HCT116 (cell line): ENCODE results near the gene ANO2. TPM values are rescaled to one million over a fixed set of nuclear protein-coding genes. Genes with fewer than 3 reads are reported as not detected.

ENCODE experiments used
- ATAC-seq: fragments of 200-7000 bp; cut with Tn5 transposase; 2 replicates; pipeline ENCODE4 v1.9.1; 2020; ENCODE audit warnings: mild to moderate bottlenecking, moderate library complexity
- BruUV-seq: library from RNA; stranded (reverse); fragments of 400-500 nt; replicated peaks from 2 replicates; lab custom pipeline; 2021; lab: Mats Ljungman, UMichigan
- CTCF ChIA-PET: fragments of 300-600 bp; sonication (Branson Sonifier 250); formaldehyde crosslinking; loops from one replicate; lab custom pipeline; 2021; ENCODE audit warnings: antibody characterized with exemption; lab: Charles Lee
- POLR2A ChIA-PET: fragments of 300-600, 350-600 bp; sonication (Branson Sonifier 250); formaldehyde crosslinking; loops from one replicate; lab custom pipeline; 2021; ENCODE audit warnings: antibody characterized with exemption; lab: Charles Lee
- RAD21 ChIA-PET, 2 experiments: fragments of 300-600 bp; sonication (Branson Sonifier 250); formaldehyde crosslinking; loops; one replicate each; lab custom pipeline; 2023; ENCODE audit warnings: low total read pairs in 2 of 2; ENCODE audit not compliant: uncharacterized antibody in 2 of 2, unreplicated experiment in 2 of 2, low non-redundant PET in 1 of 2; lab: Charles Lee
- DNase-seq: peaks from one replicate; pipeline ENCODE4 v3.0.0-alpha.2; 2010; ENCODE audit warnings: low read depth, low spot score
- H2AFZ ChIP-seq: fragments of 200-600 bp; shearing (Covaris generic), sonication (generic); 2 replicates; pipeline ENCODE4 v1.6.1; 2017; ENCODE audit warnings: low read depth, mixed run types, mixed read lengths, antibody characterized with exemption, low read length; ENCODE audit not compliant: poor library complexity, severe bottlenecking
- H3K27ac ChIP-seq: 2 replicates; pipeline ENCODE4 v1.5.1; 2012; ENCODE audit warnings: low read depth, low read length
- H3K27me3 ChIP-seq: fragments of 200-600 bp; sonication (generic); 2 replicates; pipeline ENCODE4 v1.6.1; 2016; ENCODE audit warnings: mixed run types, low read length, mixed read lengths; ENCODE audit not compliant: insufficient read depth
- H3K36me3 ChIP-seq, 2 experiments: fragments of 200-500 bp in 1 of 2; fragments of 200-600 bp in 1 of 2; sonication (Bioruptor generic) in 1 of 2; sonication (generic) in 1 of 2; 2 replicates each; pipeline versions ENCODE4 v1.5.1 to v1.6.1; 2014 to 2016; ENCODE audit warnings: low read length in 2 of 2, inconsistent platforms in 1 of 2, mixed read lengths in 1 of 2, mixed run types in 1 of 2; ENCODE audit not compliant: insufficient read depth in 2 of 2, control insufficient read depth in 1 of 2
- H3K4me1 ChIP-seq, 2 experiments: fragments of 200-600 bp in 1 of 2; sonication (generic) in 1 of 2; 2 replicates each; pipeline versions ENCODE4 v1.5.1 to v1.6.1; 2012 to 2017; ENCODE audit warnings: low read length in 2 of 2, inconsistent platforms in 1 of 2, mild to moderate bottlenecking in 1 of 2, mixed read lengths in 1 of 2, mixed run types in 1 of 2, moderate library complexity in 1 of 2; ENCODE audit not compliant: insufficient read depth in 2 of 2, control insufficient read depth in 1 of 2
- H3K4me2 ChIP-seq: fragments of 200-600 bp; sonication (generic); 2 replicates; pipeline ENCODE4 v1.6.1; 2017; ENCODE audit warnings: mixed run types, low read length, mixed read lengths
- H3K4me3 ChIP-seq, 2 experiments: fragments of 200-600 bp in 1 of 2; sonication (generic) in 1 of 2; replicated peaks in 1 of 2; 2 replicates each; pipeline ENCODE4 v1.5.1; 2011 to 2016; ENCODE audit warnings: low read length in 2 of 2, control low read depth in 1 of 2, low read depth in 1 of 2, mild to moderate bottlenecking in 1 of 2, mixed read lengths in 1 of 2, mixed run types in 1 of 2
- H3K79me2 ChIP-seq: fragments of 200-600 bp; sonication (generic); 2 replicates; pipeline ENCODE4 v1.6.1; 2017; ENCODE audit warnings: mild to moderate bottlenecking, mixed run types, low read length, moderate library complexity, mixed read lengths; ENCODE audit not compliant: insufficient read depth
- H3K9ac ChIP-seq: fragments of 200-600 bp; sonication (generic); 2 replicates; pipeline ENCODE4 v1.6.1; 2016; ENCODE audit warnings: low read length, mixed read lengths
- H3K9me2 ChIP-seq: fragments of 200-600 bp; sonication (generic), shearing (Covaris generic); 2 replicates; pipeline ENCODE4 v1.6.1; 2017; ENCODE audit warnings: mixed run types, mild to moderate bottlenecking, moderate library complexity; ENCODE audit not compliant: insufficient read depth
- H3K9me3 ChIP-seq, 2 experiments: fragments of 200-500 bp in 1 of 2; fragments of 200-600 bp in 1 of 2; sonication (Bioruptor generic) in 1 of 2; sonication (generic) in 1 of 2; 2 replicates each; pipeline ENCODE4 v1.6.1; 2014 to 2017; ENCODE audit warnings: low read length in 2 of 2, mixed read lengths in 2 of 2, inconsistent platforms in 1 of 2, low read depth in 1 of 2, mild to moderate bottlenecking in 1 of 2, mixed run types in 1 of 2, moderate library complexity in 1 of 2; ENCODE audit not compliant: control insufficient read depth in 1 of 2, insufficient read depth in 1 of 2
- H4K20me1 ChIP-seq: fragments of 200-600 bp; sonication (generic), shearing (Covaris generic); 2 replicates; pipeline ENCODE4 v1.6.1; 2017; ENCODE audit warnings: mixed run types, mild to moderate bottlenecking, moderate library complexity; ENCODE audit not compliant: insufficient read depth
- CBX3 ChIP-seq: IDR thresholded peaks from 2 replicates; pipeline ENCODE4 v1.6.1; 2012; ENCODE audit warnings: low read depth
- SRF ChIP-seq: IDR thresholded peaks from 2 replicates; pipeline ENCODE4 v1.6.1; 2012; ENCODE audit warnings: low read depth
- intact Hi-C: fragments of 100-400 bp; cut with micrococcal nuclease; formaldehyde crosslinking; loops from 2 replicates; pipeline ENCODE4 v1.10.0; 2022
- total RNA-seq: library from RNA; stranded (reverse); gene quantifications from one replicate; pipeline ENCODE4 v1.2.1, GENCODE V29; 2021; ENCODE audit not compliant: unreplicated experiment
- TF ChIP-seq, protein P1 (sequence below), 3 experiments: fragments of 200-600 bp in 1 of 3; sonication (generic) in 1 of 3; IDR thresholded peaks in 2 of 3; conservative IDR thresholded peaks in 1 of 3; 2 replicates each; pipeline ENCODE4 v1.5.1; 2012 to 2017; ENCODE audit warnings: low read depth in 2 of 3, low read length in 2 of 3, antibody characterized with exemption in 1 of 3, borderline replicate concordance in 1 of 3, control low read depth in 1 of 3, mild to moderate bottlenecking in 1 of 3, mixed read lengths in 1 of 3, mixed run types in 1 of 3, moderate library complexity in 1 of 3; ENCODE audit not compliant: insufficient read depth in 1 of 3
- TF ChIP-seq, protein P2 (sequence below): IDR thresholded peaks from 2 replicates; pipeline ENCODE4 v1.6.1; 2012
- TF ChIP-seq, protein P3 (sequence below): IDR thresholded peaks from 2 replicates; pipeline ENCODE4 v1.6.1; 2012; ENCODE audit warnings: low read depth

ANO2 gene
- total RNA-seq, 1 experiment from 2014 or later: not detected

DNA sequence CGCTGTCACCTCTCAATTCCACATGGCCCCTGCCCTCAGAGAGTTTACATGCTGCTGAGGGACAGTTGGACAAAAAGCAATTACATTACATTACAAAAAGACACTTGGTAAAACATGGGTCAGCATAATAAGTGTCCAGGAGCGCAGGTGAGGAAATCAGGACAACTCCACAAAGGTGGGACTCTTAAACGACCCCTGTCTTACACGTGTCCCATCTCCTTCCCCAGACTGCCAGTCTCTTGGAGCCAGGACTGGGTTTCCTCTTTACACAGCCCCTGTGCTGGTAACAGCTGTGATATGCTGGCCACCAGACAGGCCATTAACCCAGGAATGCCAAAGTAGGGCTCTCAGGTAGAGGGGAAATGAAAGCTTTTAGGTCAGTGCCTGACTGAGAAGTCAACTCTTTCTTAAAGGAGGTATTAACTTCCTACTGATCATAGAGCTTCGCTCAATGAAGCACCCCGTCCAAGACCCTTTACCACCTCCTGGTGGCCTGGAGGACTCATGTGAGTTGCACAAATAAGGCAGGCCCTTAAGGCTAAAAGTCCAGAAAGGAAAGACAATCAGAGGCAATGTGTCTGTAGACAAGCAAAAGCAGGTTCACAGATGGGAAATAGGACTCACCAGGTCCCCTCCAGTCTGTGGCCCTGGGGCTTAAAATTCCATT, 55.5 kb downstream of the ANO2 start:
- intact Hi-C loops: no loop called here
- TF ChIP-seq SRF: 0 out of 2 replicates have a peak, but pooled peaks have one; percentile 27
- TF ChIP-seq, protein P1, sequence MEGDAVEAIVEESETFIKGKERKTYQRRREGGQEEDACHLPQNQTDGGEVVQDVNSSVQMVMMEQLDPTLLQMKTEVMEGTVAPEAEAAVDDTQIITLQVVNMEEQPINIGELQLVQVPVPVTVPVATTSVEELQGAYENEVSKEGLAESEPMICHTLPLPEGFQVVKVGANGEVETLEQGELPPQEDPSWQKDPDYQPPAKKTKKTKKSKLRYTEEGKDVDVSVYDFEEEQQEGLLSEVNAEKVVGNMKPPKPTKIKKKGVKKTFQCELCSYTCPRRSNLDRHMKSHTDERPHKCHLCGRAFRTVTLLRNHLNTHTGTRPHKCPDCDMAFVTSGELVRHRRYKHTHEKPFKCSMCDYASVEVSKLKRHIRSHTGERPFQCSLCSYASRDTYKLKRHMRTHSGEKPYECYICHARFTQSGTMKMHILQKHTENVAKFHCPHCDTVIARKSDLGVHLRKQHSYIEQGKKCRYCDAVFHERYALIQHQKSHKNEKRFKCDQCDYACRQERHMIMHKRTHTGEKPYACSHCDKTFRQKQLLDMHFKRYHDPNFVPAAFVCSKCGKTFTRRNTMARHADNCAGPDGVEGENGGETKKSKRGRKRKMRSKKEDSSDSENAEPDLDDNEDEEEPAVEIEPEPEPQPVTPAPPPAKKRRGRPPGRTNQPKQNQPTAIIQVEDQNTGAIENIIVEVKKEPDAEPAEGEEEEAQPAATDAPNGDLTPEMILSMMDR (IDR thresholded peaks at IDR 0.05 in 2 of 3, conservative IDR thresholded peaks at IDR 0.05 in 1 of 3; ENCODE audit: borderline replicate concordance in 1 of 3, insufficient read depth in 1 of 3, low read depth in 2 of 3, low read length in 2 of 3): peak in 2 of 3 experiments; percentile 58 to 68; a peak in 4 of 6 replicates
- TF ChIP-seq, protein P2, sequence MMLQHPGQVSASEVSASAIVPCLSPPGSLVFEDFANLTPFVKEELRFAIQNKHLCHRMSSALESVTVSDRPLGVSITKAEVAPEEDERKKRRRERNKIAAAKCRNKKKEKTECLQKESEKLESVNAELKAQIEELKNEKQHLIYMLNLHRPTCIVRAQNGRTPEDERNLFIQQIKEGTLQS: no peak
- peak; percentile 50; the same call in 1 of the 2 replicates for TF ChIP-seq CBX3
- TF ChIP-seq, protein P3, sequence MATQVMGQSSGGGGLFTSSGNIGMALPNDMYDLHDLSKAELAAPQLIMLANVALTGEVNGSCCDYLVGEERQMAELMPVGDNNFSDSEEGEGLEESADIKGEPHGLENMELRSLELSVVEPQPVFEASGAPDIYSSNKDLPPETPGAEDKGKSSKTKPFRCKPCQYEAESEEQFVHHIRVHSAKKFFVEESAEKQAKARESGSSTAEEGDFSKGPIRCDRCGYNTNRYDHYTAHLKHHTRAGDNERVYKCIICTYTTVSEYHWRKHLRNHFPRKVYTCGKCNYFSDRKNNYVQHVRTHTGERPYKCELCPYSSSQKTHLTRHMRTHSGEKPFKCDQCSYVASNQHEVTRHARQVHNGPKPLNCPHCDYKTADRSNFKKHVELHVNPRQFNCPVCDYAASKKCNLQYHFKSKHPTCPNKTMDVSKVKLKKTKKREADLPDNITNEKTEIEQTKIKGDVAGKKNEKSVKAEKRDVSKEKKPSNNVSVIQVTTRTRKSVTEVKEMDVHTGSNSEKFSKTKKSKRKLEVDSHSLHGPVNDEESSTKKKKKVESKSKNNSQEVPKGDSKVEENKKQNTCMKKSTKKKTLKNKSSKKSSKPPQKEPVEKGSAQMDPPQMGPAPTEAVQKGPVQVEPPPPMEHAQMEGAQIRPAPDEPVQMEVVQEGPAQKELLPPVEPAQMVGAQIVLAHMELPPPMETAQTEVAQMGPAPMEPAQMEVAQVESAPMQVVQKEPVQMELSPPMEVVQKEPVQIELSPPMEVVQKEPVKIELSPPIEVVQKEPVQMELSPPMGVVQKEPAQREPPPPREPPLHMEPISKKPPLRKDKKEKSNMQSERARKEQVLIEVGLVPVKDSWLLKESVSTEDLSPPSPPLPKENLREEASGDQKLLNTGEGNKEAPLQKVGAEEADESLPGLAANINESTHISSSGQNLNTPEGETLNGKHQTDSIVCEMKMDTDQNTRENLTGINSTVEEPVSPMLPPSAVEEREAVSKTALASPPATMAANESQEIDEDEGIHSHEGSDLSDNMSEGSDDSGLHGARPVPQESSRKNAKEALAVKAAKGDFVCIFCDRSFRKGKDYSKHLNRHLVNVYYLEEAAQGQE: no peak
- Histone ChIP-seq H2AFZ (peak overlapping the region; percentile 70), H3K4me1 (no peaks in the 10 kb centered on the region; a peak in 1 of 4 replicates), H3K27me3 (peaks cover 9% of the 10 kb centered on the region; the same call in 1 of the 2 replicates), H3K9me3 (no peaks in the 10 kb centered on the region), H3K27ac (no peak overlapping the region), H3K36me3 (no peaks in the 10 kb centered on the region), H3K4me2 (peak overlapping the region; percentile 54), H3K79me2 (no peaks in the 10 kb centered on the region), H3K4me3 (peak overlapping the region in 1 of 2 experiments; percentile 19; a peak in 1 of 4 replicates), H3K9me2 (no peaks in the 10 kb centered on the region), H4K20me1 (no peaks in the 10 kb centered on the region), H3K9ac (no peak overlapping the region)
- CTCF ChIA-PET: interaction anchor here (1.4 to 2.1 kb wide), 2 partner anchors 10 to 149 kb away, joined by 6 to 11 read pairs; no protein-coding TSS in a partner anchor
- BruUV-seq: no TSS peak
- ATAC-seq: peak; percentile 88
- DNase-seq: peak; percentile 62
- RAD21 ChIA-PET: no interaction called here
- POLR2A ChIA-PET: no interaction called here
